GM21529 (cell line): Measurements from ENCODE around the gene RUSF1.
"Not testable (repeated sequence)": the region's sequence is repeated elsewhere in the genome, so short reads cannot be mapped to it uniquely, and the experiment has no call there.

Experiments used
- ATAC-seq: cut with Tn5 transposase; IDR thresholded peaks from one replicate; pipeline ENCODE4 v1.9.1; 2021; ENCODE audit not compliant: unreplicated experiment

Gene RUSF1

DNA sequence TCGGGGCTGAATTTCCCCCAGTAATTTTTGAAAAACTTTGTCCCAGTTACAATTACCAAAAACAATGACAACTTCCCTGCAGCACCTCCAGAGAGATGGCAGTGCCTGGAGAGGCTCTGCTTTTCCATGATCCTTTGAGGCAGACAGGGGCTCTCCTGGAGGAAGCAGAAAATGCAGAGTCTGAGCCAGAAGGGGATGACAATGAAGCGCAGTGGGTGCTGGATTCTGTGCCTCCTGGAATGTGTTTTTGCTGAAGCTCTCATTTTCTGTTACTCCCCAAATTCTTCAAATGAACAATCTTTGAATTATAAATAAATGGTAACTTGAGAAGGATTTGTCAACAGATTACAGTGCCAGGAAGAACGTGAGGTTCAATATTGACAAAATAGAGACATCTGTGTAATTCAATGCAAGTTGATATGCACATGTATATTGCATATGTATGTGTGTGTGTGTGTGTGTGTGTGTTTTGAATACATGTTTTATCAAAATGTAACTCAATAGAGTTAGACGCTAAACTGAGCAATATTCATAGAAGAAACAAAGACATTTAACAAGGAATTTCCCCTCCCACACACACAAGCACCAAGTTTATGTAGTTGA lies 9.7 kb upstream of the RUSF1 start:
- no peak for ATAC-seq

DNA sequence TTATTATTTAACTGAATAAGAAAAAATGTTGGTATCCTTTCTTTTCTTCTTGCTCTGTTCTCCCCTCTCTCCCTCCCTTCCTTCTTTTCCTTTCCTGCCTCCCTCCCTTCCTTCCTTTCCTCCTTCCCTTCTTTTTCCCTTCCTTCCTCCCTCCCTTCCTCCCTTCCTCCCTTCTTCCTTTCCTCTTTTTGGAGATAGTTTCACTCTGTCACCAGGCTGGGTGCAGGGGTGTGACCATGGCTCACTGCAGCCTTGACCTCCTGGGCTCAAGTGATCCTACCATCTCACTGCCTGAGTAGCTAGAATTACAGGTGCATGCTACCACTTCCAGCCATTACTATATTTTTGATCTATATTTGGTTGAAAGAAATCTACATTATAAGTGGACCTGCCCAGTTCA lies 5.7 kb upstream of the RUSF1 start:
- ATAC-seq = no peak

DNA sequence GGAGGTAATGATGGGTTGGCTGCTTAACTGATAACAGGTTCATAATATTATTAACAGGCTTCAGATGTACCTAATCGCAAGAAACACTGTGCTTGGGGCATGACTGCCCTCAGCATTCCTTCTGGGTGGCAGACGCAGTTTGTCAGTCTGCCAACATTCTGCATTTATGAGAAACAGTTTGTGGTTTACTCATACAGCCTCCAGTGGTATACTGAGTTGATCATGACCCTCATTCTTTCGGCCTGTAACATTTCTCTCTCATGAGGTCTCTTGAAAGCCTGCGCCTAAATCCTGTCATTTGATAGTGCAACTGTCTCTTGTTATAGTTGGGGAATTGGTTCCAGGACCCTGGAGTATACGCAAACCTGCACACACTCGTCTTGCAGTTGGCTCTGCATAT lies 4.9 kb upstream of the RUSF1 start:
- no peak for ATAC-seq

DNA sequence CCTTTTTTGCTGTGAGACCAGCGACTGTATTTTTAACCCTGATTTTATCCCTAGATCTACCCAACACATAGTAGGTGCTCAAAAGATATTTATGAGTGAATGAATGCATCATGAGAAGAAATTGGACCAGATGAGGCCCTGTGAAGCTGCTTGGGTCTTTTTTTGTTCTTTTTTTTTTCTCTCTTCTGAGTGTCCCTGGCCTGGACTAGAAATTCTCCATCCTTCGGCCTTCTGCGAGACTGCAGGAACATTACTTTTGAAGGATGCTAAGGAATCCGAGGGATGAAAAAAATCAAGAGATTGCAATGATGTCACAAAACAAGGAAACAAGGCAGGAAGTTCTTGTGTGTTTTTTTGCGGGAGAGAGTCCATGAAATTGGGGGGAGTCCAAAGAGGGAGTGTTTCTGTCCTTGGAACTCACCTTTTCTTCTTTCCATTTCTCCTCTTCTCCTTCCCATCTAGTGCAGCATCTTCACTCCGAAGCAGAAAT lies 560 bp upstream of the RUSF1 start:
- no peak for ATAC-seq

DNA sequence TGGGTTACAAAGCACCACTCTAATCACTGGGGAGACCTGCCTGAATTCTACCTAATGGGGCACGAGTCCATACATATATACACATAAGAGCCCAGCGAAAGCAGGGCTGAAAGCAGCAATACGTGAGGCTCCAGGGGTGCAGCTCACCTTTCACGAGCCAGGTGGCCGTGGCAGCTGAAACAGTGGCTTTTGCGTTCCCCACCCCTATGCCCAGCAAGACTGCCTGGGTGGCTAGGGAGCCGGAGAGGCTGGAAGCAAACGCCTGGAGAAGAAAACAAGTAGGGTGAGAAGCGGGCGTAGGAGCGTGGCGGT lies 618 bp downstream of the RUSF1 start:
- ATAC-seq = peak; percentile 8

DNA sequence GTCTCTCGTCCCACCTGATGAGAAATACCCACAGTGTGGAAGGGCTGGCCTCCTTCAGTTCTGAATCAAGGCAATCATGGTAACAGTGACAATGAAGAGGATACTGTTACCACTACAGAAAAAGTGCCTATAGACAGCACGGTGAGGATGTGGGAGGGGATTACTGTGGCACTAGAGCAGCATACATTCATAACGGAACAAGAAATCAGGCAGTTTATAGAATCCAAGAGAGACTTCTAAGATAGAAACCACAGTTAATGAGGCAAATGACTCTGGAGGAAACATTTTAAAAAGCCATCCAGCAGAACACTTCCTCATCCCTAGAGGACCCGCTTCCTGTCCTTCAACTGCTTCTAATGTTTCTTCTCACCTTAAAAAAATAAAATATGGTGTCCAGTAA lies 2.7 kb downstream of the RUSF1 start:
- no peak for ATAC-seq

DNA sequence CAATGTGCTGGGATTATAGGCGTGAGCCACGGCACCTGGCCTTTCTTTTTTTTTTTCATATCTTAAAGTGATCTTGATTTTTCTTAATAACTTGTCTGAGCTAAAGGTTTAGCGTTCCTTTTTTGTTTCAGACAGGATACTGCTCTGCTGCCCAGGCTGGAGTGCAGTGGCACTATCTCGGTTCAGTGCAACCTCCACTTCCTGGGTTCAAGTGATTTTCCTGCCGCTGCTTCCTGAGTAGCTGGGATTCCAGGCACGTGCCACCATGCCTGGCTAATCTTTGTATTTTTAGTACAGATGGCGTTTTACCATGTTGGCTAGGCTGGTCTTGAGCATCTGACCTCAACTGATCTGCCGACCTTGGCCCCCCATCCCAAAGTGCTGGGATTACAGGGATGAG lies 4.0 kb downstream of the RUSF1 start:
- ATAC-seq = no peak

DNA sequence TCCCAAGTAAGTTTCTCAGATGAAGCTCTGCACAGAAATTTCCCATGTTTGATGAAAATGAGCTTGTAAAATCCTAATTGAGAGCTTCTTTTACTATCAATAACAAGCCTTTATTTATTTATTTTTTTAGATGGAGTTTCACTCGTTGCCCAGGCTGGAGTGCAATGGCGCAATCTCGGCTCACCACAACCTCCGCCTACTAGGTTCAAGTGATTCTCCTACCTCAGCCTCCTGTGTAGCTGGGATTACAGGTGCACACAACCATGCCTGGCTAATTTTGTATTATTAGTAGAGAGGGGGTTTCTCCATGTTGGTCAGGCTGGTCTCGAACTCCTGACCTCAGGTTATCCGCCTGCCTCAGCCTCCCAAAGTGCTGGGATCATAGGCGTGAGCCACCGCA lies 4.6 kb downstream of the RUSF1 start:
- ATAC-seq = not testable (repeated sequence)

DNA sequence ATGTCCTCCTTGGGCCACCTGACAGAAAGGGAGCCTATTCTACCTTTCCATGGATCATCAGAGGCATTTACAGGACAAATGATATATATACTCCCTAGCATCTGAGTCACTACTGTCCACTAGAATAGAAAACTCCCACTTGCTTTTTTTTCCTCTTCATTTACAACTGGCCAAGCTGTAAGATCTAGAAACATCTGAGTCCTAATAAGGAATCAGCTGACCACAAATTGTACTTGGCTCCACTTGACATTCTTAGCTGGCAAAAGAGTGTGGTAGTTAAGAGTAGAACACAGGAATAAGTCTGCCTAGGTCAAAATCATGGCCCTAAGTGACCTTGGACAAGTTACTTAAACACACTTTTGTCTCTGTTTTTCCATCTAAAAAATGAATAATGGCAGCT lies 5.2 kb downstream of the RUSF1 start:
- ATAC-seq = no peak

DNA sequence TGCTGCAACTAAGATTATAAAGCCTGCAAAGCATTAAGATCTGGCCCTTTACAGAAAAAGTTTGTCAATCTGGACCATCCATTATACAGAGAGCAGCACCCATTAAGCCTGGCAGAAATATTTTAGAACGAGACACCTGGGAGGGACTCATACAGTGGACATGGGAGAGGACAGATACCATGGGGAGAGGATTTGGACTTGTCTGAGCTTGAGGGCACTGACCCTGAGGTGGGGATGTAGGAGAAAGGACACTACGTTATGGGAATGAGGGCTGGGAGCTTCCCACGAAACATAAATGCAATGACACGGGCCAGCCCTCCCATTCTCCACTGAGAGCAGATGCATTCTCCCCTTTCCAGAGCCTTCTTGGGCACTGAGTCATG lies 6.2 kb downstream of the RUSF1 start:
- no peak for ATAC-seq

DNA sequence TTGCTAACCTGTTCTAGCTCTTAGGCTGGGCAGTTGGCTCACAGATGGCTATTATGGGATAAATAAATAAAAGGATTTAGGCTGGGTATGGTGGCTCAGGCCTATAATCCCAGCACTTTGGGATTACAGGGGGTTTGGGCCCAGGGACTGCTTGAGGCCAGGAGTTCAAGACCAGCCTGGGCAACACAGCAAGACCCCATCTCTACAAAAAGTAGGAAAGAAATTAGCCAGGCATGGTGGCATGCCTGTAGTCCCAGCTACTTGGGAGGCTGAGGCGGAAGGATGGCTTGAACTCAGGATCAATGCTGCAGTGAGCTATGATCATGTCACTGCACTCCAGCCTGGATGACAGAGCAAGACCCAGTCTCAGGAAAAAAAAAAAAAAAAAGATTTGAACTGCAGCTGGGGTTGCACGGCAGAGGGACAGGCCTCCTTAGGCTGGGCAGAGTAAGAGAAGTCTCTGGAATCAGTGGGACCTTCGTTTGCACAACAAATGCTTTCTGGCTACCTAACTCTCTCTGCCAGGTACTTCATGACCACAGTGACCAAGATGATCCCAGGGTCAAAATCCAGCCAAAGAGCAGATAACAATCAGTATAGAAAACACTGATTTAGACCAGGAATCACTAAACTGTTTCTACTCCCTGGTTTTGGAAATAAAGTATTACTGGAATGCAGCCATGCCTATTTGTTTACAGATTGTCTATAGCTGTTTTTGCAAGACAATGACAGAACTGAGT lies 6.8 kb downstream of the RUSF1 start:
- ATAC-seq = no peak

DNA sequence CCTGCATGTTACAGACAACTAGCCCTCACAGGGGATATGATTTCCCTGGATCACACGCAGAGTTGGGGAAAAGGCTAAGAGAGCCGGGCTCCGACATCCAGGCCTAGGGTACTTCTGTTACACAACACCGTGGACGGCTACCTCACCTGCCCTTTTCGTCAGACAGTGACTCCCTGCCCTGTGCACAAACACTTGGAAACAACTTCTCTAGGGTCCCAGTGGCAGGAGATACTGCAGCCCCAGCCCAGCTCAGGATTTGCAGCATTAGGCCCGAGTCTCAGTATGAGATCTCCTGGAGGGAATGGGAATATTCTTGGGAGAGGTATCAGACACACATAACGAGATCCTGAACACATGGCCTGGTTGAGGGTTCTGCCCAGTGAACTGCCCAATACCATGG lies 8.3 kb downstream of the RUSF1 start:
- no peak for ATAC-seq

DNA sequence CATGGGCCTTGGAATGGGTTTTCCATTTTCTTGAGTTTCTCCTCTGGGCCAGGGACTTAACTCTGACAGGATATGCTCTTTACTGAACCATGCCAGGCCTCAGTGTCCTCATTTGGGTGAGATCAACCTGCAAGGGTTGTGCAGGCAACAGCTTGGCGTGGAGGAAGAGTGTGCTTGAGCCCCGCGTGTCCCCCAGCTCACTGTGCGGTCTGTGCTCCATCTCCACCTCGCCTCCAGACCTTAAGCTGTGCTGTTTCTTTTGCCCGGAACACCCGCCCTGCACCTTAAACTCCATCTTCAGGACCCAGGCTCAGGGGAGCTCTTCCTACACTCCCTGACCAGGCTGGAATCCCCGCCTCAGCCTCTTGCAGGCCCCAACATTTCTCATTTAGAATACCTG lies 9.7 kb downstream of the RUSF1 start:
- no peak for ATAC-seq

DNA sequence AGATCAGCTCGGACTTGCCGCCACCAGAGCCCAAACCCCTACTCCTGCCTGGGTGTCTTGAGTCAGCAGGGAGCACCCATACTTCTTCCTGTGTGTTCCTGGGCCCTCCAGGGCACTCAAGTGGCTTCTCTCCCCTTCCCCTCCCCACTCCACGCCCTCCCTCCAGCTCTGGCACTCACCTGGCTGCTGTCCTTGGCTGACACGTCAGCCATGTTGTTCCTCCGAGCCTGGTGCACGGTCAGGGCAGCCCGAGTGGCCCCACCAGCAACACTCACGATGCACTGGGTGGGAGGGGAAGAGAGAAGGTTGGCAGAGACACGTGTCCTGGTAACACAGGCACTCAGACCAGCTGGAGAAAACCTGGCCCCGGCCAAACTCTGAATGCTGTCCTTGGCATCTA lies 11.5 kb downstream of the RUSF1 start:
- no peak for ATAC-seq

DNA sequence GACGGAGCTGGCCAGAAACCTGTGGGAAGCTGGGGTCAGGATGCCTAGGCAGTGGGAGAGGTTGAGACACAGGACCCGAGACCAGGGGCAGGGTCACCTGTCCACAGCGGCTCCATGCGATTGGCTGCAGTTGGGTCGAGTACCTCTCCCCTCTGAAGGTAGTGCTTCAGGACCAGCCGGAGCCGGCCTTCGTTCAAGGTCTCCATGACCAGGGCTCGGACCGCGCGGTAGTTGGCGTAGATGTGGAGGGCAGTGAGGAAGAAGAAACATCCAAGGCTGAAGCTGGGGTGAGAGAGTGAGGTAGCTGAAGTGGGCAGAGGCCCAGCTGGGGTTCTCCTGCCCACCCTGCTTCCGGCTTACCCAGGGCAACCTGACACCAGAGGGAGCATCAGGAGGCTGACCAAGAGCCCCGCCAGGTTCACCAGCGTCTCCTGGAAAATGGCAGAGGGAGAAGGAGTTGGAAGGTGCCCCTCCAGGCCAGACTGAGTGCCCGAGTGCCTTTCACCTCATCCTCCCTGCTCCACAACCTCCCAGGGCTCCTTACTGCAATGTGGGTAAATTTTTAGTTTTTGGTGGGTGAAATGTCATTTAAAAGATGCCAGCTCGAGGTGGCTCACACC lies 14.6 kb downstream of the RUSF1 start:
- ATAC-seq = no peak

DNA sequence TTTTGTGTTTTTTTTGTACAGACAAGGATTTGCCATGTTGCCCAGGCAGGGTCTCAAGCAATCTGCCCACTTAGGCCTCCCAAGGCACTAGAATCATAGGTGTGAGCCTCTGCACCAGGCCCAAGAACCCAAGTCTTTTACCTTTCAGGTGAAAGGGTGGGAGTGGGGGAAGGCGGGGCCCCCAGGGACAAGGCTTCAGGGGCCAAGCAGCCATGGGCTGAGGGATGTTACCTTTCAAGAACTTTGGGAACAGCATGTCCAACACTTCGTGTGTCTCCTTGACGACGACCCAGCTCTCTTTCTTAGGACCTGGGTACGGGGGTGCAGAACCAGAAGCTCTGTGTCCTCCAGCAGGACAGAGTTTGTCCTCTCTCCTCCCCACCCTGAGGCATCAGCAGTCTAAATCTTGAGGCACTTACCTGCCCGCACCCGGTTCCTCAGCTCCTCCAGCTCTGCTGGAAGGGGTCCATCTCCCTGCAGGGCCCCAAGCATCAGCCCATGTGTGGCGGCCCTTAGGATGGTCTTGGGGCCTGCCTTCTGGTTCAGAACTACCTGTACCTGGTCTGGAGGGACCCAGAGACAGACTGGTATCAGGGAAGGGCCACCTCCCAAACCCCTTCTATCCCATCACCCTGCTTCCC lies 16.3 kb downstream of the RUSF1 start:
- ATAC-seq = no peak

DNA sequence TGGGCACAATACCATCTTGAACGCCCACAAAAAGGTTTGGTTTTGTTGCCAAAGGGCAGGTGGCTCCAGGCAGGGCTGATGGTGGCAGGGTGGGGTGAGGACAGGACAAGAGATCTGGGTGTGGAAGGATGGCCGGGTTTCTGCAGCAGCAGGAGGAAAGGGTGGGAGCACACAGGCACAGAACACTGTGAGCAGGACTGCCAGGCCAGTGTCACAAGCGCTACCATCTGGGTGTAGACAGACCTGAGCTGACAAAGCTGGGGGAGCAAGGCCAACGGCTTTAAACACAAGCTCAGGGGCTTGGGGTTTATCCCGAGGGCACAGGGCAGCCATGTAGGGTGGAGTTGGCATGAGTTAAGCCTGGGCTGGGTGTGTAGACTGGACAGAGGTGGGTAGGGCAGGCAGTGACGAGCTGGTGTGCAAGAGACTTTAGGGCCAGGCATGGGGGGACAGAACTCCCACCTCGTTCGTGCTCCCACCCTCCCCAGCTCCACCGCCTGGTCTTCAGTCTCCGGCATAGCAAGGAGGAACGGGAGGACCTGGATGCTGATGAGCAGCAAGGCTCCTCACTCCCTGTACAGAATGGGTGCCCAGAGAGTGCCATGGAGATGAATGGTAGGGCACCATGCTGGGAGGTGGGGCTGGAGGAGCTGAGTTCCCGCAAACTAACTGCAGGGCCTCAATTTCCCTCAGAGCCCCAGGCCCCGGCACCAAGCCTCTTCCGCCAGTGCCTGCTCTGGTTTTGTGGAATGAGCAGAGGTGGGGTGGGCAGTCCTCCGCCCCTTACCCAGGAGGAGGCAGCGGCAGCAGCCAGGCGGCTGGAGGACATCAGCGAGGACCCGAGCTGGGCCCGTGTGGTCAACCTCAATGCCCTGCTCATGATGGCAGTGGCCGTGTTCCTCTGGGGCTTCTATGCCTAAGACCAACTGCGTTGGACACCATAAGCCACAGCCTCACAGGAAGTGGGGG lies 18.3 kb downstream of the RUSF1 start:
- no peak for ATAC-seq

DNA sequence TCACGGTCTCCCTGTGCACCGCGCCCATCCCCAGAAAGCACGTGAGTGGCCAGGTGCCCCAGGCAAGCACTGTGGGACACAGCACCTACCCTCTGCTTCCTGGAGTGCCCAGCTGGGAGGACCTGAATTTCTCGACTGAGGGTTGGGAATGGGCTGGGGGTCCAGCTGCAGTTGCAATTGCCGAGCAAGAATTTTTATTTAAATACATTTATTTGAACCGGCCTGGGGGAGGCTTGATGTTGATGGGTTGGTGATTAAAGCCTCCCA lies 19.0 kb downstream of the RUSF1 start:
- ATAC-seq = no peak

DNA sequence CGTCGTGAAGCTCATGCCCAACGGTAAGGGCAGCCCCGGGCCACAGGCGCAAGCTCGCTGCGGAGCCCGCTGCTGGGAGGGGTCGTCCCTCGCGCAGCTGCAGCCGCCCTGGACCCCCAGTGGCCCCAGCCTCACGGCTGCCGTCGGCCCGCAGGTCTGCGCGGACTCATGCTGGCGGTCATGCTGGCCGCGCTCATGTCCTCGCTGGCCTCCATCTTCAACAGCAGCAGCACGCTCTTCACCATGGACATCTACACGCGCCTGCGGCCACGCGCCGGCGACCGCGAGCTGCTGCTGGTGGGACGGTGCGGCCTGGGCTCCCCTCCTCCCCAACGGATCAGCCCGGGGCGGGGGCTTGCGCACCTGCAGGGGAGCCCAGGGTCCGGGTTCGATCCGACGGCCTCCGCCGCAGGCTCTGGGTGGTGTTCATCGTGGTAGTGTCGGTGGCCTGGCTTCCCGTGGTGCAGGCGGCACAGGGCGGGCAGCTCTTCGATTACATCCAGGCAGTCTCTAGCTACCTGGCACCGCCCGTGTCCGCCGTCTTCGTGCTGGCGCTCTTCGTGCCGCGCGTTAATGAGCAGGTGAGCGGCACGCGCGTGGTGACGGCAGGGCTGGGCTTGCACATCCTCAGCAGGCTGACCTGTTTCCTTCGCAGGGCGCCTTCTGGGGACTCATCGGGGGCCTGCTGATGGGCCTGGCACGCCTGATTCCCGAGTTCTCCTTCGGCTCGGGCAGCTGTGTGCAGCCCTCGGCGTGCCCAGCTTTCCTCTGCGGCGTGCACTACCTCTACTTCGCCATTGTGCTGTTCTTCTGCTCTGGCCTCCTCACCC lies 19.5 kb downstream of the RUSF1 start:
- no peak for ATAC-seq

DNA sequence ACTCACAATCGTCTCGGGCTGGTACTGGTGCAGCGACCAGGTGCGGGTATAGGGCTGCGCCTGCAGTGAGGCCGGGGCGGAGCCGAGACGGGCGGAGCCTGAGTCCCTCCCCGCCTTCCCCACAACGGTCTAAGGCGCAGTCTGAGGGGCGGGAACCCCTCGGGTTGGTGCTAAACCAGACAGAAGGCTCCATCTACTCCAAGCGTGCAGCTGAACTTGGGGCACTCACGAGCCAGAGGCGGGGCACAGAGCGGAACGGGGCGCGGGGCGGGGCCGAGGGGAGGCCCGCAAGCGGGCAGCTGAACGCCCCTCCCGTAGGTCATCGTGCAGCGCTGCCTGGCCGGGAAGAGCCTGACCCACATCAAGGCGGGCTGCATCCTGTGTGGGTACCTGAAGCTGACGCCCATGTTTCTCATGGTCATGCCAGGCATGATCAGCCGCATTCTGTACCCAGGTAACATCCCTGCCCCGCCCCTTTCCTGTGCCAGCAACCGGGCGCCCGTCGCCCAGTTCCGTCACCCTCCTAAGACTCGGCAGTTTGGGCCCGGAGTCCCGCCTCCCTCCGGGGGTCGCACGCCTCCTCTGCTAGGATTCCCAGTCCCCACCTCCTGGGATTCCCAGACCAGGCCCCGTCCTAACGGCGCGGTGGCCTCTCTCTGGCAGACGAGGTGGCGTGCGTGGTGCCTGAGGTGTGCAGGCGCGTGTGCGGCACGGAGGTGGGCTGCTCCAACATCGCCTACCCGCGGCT lies 20.3 kb downstream of the RUSF1 start:
- ATAC-seq = peak; percentile 73
